ENCODE measurements around the gene NSF.
"Not testable (repeated sequence)": the region's sequence is repeated elsewhere in the genome, so short reads cannot be mapped to it uniquely, and the experiment has no call there.

Gene NSF

GRCh38 chr17:46757588-46757987 is 167.1 kb downstream of the NSF start:
- not testable (repeated sequence) for DNase-seq

- DNase-seq = no peak
These were observed 168.1 kb downstream of the NSF start for GRCh38 chr17:46758614-46759013.

GRCh38 chr17:46759141-46759540 is 168.7 kb downstream of the NSF start:
- DNase-seq = no peak

- DNase-seq = no peak
These were observed 172.9 kb downstream of the NSF start for GRCh38 chr17:46763416-46763815.

GRCh38 chr17:46764000-46764708 is 173.7 kb downstream of the NSF start:
- no peak for DNase-seq

GRCh38 chr17:46764709-46765401 is 174.4 kb downstream of the NSF start:
- DNase-seq = peak; percentile 94

- DNase-seq = no peak
These were observed 175.0 kb downstream of the NSF start for GRCh38 chr17:46765453-46765852.

- no peak for DNase-seq
These were observed 176.3 kb downstream of the NSF start for GRCh38 chr17:46766493-46767491.

GRCh38 chr17:46768540-46768870 is 178.0 kb downstream of the NSF start:
- DNase-seq = no peak

GRCh38 chr17:46768896-46769295 is 178.4 kb downstream of the NSF start:
- DNase-seq = not testable (repeated sequence)

- no peak for DNase-seq
These were observed 179.3 kb downstream of the NSF start for GRCh38 chr17:46769531-46770438.

- no peak for DNase-seq
These were observed 180.0 kb downstream of the NSF start for GRCh38 chr17:46770439-46770817.

GRCh38 chr17:46770818-46771560 is 180.5 kb downstream of the NSF start:
- peak; percentile 53 for DNase-seq

- peak; percentile 40 for DNase-seq
These were observed 181.3 kb downstream of the NSF start for GRCh38 chr17:46771561-46772474.

- no peak for DNase-seq
These were observed 182.2 kb downstream of the NSF start for GRCh38 chr17:46772475-46773220.

GRCh38 chr17:46773221-46773605 is 182.7 kb downstream of the NSF start:
- DNase-seq = no peak

GRCh38 chr17:46773676-46774075 is 183.2 kb downstream of the NSF start:
- DNase-seq = no peak

- no peak for DNase-seq
These were observed 183.8 kb downstream of the NSF start for GRCh38 chr17:46774108-46774737.
